ENCODE measurements around the gene STARD4.

STARD4 gene, protein sequence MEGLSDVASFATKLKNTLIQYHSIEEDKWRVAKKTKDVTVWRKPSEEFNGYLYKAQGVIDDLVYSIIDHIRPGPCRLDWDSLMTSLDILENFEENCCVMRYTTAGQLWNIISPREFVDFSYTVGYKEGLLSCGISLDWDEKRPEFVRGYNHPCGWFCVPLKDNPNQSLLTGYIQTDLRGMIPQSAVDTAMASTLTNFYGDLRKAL

DNA sequence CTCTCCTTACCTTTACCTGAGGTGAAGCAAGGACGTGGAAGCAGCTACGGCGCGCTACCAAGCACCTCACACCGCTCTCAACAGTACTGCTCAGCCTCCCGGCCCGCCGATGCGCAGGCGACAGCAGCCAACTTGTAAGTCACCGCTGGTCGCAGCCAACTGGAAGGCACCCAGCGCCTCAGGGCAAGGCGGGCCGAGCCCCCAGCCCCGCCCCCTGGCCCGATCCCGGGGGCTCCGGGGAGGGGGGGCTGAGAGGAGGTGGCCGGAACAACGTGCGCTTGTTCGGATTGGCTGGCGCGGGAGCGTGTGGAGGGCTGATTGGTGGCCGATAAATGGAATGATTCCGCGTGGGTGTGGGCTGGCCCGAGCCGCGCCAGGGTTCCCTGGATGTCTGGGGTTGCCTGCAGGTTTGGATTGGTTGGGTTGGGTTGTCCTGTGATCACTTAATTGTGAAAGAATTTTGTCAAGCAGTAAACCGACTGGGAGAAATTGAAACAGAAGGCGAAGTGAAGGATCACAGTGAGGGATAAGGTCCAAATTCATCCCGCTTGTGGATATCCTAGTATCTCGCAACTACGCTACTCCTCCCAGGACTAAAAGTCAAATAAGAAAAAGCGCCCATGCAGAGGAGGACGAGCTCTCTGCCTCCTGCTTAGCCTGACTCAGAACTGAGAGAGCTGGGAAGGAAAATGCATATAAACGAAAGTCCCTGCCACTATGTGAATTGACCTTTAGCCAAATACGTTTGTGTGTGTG, at the start of gene STARD4:
Gene STARD4, minus strand, starts transcription at position 161 of the 756 bp plus-strand sequence. CDS start 5,102 bp downstream, outside the sequence.
- DNase-seq (ENCODE audit: low spot score), result peak; percentile 94

DNA sequence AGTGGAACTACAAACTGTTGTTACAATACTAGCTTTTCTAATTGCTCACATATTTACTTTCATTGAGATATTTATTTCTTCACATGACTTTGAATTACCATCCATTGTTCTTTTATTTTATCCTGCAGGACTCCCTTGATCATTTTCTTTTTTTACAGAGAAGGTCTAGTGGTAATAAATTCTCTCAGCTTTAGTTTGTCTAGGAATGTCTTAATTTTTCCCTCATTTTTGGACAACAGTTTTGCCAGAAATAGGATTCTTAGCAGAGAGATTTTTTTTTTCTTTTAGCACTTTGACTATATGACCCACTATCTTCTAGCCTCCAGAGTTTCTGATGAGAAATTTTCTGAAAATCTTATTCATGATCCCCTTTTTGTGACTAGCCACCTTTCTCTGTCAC, 47.3 kb upstream of the STARD4 start:
- no peak for DNase-seq (ENCODE audit: low spot score)

DNA sequence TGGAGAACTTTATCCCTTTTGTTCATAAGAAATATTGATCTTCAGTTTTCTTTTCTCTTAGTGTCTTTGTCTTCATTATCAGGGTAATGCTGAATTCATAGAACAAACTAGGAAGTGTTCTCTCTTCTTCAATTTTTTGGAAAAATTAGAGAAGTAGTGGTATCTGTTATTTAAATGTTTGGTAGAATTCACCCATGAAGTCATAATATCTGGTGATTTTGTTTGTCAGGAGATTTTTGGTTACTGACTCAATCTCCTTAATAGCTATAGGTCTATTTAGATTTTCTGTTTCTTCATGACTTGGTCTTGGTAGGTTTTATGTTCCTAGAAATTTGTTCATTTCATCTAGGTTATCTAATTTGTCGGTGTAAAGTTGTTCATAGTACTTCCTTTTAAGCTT, 45.4 kb upstream of the STARD4 start:
- no peak for DNase-seq (ENCODE audit: low spot score)

DNA sequence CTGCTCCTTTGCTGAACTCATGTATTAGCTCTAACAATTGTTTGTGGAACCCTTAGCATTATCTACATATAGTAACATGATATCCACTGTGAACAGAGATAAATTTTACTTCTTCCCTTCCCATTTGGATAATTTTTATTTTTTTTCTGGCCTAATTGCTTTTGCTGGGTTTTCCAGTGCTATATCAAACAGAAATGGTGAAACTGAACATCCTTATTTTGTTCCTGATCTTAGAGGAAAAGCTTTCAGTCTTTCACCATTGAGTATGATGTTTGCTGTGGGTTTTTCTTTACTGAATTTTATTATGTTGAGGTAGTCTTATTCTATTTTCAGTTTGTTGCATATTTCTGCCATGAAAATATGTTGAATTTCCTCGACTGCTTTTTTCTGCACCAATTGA, 44.8 kb upstream of the STARD4 start:
- no peak for DNase-seq (ENCODE audit: low spot score)

DNA sequence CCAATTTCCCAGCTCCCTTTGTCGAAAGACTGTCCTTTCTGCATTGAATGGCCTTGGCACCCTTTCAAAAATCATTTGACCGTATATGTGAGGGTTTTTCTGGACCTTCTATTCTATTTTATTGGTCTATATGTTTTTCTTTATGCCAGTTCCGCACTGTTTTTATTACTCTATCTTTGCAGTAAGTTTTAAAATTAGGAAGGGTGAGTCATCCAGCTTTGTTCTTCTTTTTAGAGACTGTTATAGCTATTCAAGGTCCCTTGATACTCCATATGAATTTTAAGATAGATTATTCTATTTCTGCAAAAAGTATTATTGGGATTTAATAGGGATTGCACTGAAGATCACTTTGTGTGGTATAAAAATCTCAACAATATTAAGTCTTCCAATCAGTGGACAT, 44.2 kb upstream of the STARD4 start:
- DNase-seq (ENCODE audit: low spot score), result no peak

DNA sequence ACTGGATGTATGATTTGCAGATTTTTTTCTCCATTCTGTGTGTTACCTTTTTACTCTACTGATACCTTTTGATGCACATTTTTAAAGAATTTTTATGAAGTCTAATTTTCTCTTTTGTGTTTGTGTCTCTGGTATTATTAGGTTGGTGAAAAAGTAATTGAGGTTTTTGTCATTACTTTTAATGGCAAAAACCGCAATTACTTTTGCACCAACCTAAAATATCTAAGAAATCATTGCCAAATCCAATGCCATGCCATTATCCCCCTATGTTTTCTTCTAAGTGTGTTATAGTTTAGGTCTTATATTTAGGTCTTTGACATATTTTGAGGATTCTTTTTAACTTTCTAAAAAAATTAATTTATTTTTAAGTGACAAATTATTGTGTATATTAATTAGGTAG, 43.4 kb upstream of the STARD4 start:
- DNase-seq (ENCODE audit: low spot score), result no peak

DNA sequence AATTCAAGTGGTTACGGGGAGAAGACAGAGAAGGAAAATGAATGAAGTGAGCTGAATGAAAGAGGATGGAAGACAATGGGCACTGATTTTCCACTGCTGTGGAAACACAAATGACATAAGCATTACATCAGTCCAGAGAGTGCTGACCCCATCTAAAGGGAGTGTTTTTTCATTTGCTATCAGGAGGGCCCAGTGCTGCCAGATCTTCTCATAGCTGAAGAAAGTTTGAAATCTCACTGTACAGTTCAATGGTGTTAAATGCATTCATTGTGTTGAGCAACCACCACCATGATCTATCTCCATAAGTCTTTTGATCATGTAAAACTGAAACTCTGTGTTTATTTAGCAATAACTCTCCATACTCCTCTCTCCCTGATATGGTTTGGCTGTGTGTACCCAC, 41.5 kb upstream of the STARD4 start:
- no peak for DNase-seq (ENCODE audit: low spot score)

DNA sequence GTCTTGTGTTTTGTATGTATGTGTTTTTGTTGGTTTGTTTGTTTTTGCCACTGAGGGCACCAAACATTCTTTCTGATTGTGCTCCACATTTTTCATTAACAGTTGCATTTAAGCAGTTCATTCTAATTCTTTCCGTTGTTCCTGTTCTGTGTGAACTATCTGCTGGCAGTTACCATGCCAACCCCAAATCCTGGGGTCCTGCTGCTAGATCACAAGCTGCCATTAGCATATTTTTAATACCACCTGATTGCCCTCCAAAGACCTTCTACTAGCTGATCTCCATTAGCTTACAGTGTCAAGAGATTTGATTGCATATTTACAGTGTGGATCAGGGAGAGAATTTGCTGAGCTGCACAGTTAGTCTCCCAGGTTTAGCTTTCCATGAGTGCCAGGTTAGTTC, 40.6 kb upstream of the STARD4 start:
- DNase-seq (ENCODE audit: low spot score), result no peak

DNA sequence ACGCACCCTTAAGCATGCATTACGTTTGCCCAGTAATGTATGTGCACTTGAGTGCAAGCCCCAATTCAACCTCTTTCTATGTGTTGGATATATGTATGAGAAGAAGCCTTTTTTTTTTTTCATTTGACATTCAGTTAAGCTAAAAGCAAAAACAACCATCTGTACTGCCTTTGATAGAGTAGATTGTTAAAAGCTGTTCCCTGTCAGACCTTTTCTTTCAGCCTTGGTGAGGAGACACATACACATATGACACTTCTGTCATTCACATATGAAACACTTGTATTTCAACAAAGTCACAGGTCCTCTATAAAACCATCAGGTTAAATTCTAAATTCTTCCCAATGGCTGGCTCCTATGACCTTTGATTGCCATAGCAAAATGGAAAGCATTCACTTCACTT, 40.2 kb upstream of the STARD4 start:
- no peak for DNase-seq (ENCODE audit: low spot score)

DNA sequence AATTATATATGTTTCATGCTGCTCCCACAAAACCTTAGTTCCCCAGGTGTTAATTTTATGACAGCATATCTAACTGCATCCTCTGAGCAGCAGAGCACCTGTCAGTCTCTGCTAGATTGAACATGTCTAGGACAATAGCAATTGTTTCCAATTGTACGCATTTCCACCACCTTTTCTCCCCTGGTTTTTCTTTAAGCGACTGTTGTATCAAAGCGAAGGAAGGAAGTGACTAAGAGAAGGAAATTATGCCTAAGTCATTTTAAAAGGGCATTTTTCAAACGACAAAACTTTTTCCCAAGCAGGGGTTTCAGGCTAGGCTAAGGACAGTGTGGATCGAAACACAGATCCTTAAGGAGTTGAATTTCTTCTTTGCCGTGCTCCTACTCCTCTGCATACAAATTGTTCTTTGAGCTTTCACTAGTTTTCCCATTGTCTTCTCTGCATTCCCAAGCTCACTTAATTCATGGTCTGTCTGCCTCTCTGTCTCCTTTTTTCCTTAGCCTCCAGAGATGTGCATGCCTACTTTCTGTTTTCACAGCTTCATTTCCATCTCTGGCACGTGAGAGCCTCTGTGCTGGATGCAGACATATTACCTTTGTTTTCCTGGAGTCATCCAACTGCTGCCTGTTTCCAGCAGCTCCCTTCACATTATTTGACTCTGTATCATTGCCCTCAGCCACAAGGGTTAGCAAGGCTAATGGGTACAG, 39.4 kb upstream of the STARD4 start:
- peak; percentile 89 for DNase-seq (ENCODE audit: low spot score)

DNA sequence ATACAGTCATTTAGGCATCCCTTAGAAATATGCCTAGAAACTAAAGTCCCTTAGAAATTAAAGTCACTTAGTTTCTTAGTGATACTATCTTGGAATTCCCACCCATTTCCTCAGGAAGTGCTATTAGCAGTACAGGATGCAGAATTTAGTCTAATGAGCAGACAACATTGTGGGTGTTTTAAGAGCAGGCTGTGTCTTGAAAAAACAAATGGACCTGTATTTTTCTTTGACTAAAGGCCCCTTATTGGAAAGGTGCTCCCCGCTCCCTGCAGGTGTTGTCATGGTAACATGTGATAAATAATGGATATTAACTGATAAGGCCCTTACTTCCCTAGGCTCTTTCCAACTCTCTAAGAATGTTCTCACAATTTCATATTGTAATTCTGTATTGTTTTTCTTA, 38.8 kb upstream of the STARD4 start:
- DNase-seq (ENCODE audit: low spot score), result peak; percentile 71

DNA sequence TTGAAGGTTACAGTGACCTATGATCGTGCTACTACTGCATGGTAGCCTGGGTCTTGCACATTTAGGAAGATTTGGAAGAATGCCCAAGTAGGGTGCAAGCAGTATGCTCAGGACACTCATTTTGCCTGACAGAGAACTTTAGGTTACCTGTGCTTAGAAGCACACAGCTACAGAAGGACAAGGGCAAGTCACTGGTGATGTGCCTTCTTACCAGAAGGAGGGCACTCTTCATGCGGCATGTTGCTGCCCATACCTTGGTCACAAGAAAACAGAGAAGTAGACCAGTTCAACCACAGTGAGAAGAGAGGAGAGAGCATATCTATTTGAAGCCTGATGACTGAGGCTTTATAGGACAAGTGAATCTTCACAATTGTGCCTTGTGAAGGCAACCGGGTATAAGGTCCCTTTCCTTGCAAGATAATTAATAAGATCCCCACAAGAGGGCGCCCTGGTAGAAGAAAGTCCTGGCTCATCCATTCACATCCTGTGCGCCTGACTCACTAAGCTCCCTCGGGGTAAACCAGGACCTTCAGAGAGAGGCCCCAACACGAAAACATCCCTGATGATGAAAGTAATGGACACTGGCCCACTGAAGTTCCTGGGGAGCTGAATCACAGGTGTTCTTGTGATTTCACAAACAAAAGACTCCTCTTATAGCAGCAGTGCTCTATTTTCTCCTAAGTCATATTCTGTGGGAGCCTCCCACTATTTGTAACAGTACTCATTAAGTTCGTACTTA, 38.1 kb upstream of the STARD4 start:
- DNase-seq (ENCODE audit: low spot score), result peak; percentile 93

DNA sequence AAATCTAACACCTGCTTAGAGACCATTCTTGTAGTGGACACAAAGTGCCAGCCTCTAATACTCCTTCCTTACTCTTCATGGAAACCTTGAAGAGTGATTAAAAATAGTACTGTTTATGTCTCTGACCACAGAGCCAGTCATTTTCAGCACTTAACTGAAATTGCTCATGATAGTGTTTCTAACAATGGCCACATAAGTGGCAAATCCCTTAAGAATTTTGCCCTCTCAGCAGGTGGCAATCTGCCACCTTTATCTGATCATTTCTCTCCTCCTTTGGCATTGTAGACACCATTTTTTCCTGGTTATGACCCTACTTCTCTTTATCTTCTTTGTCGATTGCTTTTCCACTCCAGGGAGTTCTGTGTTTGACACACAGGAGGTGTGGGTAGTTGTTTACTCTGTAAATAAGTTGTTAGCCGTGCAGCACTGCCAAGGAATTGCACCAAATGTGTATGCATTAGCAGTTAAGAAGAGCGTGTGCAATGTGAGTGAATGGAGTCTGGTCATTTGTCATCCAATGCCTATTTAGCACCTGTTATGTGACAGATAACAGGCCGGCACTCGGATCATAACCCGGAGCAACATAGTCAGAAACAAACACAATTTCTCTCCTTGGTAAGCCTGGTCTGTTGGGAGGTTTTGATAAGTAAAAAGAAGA, 36.8 kb upstream of the STARD4 start:
- no peak for DNase-seq (ENCODE audit: low spot score)

DNA sequence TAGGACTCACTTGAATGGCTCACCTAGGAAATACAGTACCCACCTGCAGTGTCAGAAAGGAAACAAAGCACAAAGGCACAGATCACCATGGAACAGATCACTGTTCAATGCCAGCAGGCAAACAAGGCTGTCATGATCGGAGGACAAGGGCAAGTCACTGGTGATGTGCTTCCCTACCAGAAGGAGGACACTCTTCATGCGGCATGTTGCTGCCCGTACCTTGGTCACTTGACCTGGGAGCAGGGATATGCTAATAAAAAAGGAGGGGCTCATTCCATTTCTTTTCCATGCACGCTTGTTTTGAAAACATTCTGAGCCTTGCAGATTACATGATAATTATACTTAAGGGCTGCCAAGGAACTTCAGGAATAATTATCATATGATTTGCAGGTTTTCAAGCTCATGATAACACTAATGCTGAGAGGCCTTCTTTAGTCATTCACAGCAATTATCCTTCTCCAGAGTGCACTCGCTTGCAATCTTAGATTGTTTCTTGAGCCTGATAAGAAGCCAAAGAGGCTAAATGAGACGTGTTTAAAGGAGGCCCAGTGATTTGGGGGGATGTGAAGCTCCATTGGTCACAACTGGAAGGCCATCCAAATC, 36.1 kb upstream of the STARD4 start:
- DNase-seq (ENCODE audit: low spot score), result no peak

DNA sequence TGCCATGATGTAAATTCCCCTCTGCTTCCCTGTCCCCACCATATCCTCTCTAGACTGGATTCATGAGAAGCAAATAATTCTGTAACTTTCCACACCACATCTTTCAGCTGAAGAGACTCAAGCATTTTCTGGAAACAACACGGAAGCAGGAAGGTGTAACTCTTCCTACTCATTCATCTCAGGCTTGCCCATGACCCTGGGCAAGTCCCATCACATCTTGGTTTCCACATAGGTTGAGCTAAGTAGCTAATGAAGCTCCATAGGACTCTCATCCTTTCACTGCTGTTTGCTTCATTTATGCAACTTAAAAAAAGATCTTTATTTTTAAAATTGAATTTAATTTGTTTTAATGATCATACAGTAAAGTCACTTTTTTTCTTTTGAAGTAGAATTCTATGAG, 32.7 kb upstream of the STARD4 start:
- no peak for DNase-seq (ENCODE audit: low spot score)

DNA sequence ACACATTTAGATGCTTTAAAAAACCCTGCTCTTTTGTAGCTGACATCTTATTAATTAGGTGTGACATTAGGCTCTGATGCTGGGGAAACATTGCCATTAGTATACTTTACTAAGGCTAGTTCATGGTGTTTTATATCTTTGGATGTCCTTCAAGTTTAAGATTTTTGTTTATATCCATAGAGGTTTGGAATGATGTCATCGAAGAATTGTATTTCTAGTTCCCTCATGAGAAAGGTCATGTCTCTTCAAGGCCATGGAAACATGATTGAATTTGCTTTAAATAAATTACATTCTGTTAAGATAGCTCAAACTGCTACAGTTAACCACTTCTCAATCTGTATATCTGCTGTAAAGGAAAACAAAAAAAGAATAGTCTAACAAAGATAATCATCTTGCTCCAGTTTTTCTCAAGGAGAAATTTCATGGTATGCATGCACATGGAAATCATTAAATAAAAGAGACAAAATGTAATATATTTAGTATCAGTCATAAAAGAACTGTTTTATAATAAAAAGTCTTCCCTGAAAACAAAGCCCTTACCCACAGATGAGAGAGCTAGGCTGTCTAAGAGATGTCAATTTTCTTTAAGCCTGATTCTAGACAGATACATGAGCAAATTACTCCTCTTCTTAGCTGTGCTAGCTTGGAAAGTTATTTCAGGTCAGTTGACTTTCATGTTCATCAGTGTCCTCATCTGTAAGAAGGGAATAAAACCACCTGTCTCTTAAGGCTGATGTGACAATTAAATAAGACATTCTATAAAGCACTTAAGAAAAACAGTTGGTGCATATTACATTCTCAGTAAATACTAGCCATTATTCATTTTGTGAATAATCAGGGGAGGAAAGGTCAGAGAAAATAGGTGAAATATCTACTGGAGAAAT, 25.0 kb upstream of the STARD4 start:
- no peak for DNase-seq (ENCODE audit: low spot score)

DNA sequence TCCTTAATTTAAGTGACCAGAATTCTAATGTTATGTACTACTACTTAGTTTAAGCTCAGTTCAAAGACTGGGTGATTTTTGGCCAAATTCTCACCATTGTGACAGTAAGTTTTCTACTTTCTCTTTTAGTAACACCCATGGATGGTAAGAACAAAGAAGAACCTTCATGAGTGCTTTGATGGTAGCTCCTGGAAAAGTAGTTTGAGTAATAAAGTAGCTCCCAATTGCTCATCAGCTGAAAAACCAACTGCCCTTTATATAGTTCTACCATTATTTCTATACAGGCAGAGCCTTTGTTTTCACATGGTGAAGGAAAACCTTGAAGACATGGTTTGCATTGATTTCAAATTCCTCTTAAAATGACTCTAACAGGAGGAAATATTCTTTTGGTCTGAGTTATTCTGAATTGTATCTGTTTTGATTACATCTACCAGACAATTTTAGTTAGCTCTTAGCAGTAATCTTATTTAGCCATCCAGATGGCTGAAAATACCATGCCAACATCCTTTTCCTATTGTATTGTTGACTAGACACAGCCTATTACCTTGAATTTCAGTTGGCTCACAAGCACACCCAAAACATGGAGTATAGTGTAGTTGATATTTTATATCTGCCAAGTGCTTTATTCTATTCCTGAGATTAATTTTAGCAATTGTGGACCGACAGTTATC, 23.7 kb upstream of the STARD4 start:
- DNase-seq (ENCODE audit: low spot score), result no peak

DNA sequence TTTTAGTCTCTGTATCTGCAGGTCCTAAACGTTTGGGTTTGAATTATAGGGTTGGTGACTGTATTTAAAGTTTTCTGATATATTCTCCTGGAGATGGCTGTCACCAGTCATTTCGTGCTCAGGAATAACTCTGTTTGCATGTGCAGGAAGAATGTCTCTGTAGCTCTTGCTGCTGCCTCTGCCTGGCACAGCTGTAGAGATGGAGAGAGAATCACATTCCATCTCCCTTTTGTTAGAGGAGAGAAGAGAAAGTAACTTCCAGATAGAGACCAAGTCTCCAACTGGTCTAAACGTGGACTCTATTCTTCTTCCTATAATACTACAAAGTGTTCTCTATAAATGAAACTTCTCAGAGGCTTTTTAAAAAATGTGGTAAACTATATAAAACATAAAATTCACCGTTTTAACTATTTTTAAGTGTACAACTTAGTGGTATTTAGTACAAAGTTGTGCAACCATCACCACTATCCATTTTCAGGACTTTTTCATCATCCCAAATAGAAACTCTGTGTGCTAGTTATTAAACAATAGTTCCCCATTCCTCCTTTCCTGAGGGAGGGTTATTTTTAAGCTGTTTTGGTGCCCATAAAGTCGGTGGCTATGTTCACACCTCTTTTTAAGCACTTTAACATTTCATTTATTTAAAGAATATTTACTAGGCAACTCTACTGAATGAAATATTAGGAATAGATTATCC, 20.7 kb upstream of the STARD4 start:
- DNase-seq (ENCODE audit: low spot score), result no peak

DNA sequence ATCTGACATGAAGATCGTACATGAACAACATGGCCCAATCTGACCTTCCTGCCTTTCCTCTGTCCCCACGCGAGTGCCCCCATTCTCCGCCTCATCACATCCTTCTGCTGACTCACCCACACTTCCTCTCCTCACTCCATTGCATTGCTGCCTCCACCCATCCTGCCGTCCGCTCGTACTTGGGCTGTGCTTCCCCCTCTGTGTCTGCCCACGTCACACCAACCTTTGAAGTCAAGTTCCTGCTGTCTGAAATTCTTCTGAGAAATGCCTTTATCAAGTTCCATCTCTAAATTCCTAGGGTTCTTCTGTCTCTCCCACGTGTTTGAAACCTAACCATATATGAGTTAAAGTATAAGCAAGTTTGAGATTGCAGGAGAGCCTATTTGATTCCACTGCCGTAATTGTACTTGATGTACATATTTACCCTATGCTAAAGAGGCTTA, 18.0 kb upstream of the STARD4 start:
- DNase-seq (ENCODE audit: low spot score), result peak; percentile 93

All from kidney capillary endothelial cell (primary cell).